ENCODE measurements around the gene RTN4.
"Not testable (repeated sequence)": the region's sequence is repeated elsewhere in the genome, so short reads cannot be mapped to it uniquely, and the experiment has no call there.

Gene RTN4

DNA sequence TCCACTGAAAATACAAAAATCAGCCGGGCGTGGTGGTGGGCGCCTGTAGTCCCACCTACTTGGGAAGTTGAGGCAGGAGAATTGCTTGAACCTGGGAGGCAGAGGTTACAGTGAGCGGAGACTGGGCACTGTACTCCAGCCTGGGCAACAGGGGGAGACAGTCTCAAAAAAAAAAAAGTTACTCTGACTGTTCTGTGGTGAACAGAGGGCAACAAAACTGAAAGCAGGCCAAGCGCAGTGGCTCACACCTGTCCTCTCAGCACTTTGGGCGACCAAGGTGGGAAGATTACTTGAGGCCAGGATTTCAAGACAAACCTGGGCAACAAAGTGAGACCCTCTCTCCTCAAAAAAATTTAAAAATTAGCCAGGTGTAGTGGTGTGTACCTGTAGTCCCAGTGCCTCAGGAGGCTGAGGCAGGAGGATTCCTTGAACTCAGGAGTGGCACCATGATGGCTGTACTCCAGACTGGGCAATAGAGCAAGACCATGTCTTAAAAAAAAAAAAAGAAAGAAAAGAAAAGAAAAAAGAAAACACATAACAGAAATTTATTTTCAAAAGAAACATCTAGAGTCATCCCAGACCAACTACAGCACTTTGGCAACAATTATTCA, 13.6 kb upstream of the RTN4 start:
- DNase-seq (ENCODE audit: low read depth): no peak

GRCh38 chr2:55063226-55063625, 13.0 kb upstream of the RTN4 start:
- DNase-seq (ENCODE audit: low read depth): no peak

DNA sequence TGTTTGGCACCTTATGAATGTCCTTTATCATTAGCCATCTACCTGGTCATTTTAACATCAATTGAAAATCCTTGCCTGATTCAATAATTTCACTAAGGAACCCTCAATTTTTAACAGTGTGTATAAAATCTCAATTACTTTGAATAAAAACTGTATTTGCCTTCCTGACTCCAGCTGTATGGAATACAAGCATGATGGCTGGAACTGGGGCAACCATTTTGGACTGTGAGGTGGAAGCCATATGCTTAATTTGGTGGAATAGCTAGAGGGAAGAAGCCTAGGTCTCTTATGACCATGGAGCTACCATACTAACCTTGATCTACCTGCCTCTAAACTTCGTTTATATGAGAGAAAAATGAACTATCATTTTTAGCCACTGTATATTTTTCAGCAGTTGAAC, 12.5 kb upstream of the RTN4 start:
- no peak for DNase-seq (ENCODE audit: low read depth)

- DNase-seq (ENCODE audit: low read depth): no peak
Measured at GRCh38 chr2:55061523-55062344, 11.5 kb upstream of the RTN4 start.

- no peak for DNase-seq (ENCODE audit: low read depth)
Measured at GRCh38 chr2:55059793-55060192, 9.5 kb upstream of the RTN4 start.

DNA sequence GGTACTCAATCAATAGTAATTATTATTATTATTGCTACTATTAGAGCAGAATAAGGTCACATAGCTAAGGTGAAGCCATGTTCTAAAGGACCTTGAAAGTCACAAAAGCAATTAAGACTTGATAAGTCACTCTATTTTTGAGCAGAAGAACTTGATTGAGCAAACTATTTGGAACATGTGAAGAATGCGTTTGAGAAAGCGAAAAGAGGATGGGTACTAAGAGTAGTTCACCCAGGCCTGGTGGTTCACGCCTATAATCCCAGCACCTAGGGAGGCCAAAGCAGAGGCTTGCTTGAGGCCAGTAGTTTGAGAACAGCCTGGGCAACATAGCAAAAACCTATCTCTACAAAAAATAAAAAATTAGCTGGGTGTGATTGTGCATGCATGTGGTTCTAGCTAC, 7.2 kb upstream of the RTN4 start:
- no peak for DNase-seq (ENCODE audit: low read depth)

- DNase-seq (ENCODE audit: low read depth): no peak
Measured at GRCh38 chr2:55056024-55056521, 5.8 kb upstream of the RTN4 start.

DNA sequence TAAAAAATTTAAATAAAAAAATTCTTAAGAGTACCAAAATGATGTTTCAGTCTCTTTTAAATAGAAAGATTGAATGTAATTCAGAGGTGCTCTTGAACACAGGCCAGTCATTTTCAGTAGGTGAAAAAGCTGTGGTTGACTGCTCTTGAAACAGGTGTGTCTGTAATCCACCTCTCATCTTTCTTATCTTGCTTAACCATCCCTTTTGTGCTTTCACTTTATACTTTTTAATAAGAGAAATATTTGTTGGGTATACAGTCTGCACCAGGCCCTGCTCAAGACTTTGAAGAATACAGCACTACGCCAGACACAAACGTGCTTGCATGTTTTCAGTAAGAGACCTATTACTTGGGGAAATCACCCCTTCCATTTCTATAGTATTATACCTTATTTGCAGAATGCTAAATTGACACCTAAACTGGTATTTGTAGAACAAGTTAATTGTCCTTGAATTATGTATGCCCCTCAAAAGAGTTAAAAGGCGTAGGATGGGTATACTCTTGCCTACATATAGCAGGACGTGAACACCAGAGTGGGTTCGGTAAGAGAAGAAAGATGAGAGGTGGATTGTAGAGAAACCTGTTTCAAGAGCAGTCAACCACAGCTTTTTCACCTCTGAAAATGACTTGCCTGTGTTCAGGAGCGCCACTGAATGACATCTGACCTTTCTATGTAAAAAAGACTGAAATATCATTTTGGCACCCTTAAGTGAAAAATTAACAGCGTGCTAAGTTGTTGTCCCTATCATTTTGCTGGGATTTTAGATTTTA, 4.0 kb upstream of the RTN4 start:
- DNase-seq (ENCODE audit: low read depth): no peak

- DNase-seq (ENCODE audit: low read depth): not testable (repeated sequence)
Measured at GRCh38 chr2:55053225-55053624, 3.0 kb upstream of the RTN4 start.

GRCh38 chr2:55052129-55053061, 2.1 kb upstream of the RTN4 start:
- DNase-seq (ENCODE audit: low read depth): no peak

- DNase-seq (ENCODE audit: low read depth): no peak
Measured at GRCh38 chr2:55051026-55051866, 995 bp upstream of the RTN4 start.

DNA sequence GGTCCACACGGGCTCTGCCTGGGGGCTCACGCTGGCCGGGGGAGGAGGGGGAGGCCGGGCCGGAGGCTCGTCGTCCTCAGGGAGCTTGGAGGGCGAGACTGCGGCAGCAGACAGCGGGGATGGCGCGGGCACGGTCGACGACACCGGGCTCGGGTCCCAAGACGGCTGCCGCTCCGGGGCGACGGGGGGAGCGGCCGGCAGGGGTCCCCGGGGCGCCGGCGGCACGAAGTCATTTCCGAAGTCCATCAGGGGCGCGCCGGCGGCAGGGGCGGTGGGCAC, 491 bp downstream of the RTN4 start:
- no peak for DNase-seq (ENCODE audit: low read depth)

- DNase-seq (ENCODE audit: low read depth): peak; percentile 33
Measured at GRCh38 chr2:55049043-55049820, 1.0 kb downstream of the RTN4 start.

DNA sequence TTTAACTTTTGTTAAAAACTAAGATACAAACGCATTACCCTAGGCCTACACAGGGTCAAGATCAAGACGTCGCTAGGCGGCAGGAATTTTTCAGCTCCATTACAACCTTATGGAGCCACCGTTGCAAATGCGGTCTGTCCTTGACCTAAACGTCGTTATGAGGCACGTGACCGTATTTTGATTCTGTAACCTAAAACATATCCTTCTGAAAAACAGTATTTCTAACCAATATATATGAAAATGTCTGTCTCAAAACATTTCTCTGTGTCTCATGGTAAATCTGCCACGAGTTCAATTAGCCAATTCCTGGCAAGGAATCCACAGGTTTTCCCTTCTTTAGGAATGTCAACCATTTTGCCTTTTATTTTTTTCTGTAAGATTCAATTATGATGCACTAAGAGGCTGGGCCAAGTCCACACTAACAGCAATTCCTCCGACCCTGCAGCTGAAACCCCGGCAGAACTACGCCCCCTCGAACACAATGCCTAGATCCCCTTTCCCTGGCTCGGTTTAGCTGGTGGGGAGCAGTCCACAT, 1.7 kb downstream of the RTN4 start:
- no peak for DNase-seq (ENCODE audit: low read depth)

DNA sequence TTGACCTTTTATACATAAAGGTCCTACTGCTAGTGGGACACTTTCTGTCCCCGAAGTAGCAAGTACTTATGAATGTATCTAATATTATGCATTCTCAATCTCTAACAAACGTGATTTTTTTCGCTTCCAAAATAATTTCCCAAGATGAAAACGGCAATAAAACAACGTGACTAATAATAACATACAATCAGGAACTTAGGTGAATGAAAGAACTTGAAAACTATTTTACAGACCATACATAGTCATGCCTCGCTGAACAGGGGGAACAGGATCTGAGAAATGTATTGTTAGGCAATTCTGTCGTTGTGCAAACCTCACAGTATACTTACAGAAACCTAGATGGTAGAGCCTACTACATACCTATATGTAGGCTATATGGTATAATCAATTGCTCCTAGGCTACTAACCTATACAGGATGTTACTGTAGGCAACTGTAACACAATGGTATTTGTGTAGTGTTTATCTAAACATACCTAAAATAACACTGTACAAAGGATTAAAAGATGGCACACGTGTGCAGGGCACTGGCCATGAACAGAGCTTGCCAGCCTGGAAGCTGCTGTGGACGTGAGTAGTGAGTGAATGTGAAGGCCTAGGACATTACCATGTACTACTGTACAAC, 2.5 kb downstream of the RTN4 start:
- DNase-seq (ENCODE audit: low read depth): no peak

- no peak for DNase-seq (ENCODE audit: low read depth)
Measured at GRCh38 chr2:55045780-55046179, 4.5 kb downstream of the RTN4 start.

- no peak for DNase-seq (ENCODE audit: low read depth)
Measured at GRCh38 chr2:55043841-55044240, 6.4 kb downstream of the RTN4 start.

GRCh38 chr2:55038428-55038827, 11.8 kb downstream of the RTN4 start:
- DNase-seq (ENCODE audit: low read depth): no peak

DNA sequence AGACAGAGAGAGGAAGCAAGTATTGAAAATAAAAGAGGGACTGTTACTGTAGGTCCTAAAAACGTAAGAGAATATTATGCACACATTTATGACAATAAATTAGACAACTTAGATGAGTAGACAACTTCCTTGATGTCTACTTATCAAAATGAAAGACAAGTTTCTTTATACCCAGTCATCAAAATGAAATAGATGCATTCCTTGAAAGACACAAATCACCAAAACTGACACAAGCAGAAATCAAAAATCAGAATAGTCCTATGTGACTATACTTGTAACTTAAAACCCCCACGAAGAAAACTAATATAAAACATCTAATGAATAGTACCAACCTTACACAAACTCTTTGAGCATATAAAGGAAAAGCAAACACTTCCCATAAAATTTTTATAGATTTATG, 14.5 kb downstream of the RTN4 start:
- DNase-seq (ENCODE audit: low read depth): no peak

DNA sequence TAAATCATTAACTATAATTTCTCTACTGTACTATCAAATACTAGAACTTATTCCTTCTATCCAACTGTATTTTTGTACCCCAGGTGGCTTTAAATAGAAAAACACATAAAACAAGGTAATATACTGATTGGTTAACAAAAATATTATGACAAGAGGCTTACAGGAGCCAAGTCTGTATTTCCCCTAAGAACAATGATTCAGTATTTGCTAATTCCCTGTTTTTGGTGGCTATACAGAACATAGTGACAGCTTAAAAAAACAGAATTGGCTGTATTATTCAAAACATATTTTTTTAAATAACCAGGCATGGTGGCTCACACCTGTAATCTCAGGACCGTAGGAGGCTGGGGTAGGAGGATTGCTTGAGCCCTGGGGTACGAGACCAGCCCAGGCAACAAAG, 16.3 kb downstream of the RTN4 start:
- DNase-seq (ENCODE audit: low read depth): no peak
